IPS-11a (cell line): Measurements from ENCODE around the gene HOXA11.

Source experiments
- H3K4me3 ChIP-seq: one replicate; pipeline ENCODE4 v1.5.1; 2013; ENCODE audit warnings: low read depth, low read length, control low read depth

HOXA11 gene

DNA sequence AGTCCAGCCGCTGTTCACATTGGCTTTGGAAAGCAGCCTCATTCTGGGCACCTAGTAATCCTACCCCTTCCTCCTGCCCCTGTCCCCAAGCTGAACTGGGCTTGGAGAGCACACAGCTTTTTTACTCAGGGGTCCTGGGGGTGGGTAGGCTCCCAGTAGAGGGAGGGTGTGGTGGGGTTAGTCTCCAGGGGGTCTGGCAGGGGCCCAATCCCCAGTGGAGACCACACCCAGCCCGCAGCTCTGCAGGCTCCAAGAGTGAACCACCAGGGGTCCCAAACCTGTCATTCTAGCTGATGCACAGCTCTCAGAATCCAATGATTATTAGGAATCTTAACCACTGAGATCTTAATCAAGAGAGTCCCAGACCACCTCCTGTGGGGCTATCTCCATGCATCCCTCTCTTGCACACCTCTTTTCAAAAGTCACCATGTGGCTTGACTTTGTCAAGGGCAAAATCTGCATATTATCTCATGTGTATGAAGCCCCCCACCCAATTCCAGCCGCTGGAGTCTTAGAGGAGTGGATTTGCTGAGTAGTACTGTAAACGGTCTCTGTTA is 2.7 kb downstream of the HOXA11 start:
- no peak overlapping the region for H3K4me3 ChIP-seq

DNA sequence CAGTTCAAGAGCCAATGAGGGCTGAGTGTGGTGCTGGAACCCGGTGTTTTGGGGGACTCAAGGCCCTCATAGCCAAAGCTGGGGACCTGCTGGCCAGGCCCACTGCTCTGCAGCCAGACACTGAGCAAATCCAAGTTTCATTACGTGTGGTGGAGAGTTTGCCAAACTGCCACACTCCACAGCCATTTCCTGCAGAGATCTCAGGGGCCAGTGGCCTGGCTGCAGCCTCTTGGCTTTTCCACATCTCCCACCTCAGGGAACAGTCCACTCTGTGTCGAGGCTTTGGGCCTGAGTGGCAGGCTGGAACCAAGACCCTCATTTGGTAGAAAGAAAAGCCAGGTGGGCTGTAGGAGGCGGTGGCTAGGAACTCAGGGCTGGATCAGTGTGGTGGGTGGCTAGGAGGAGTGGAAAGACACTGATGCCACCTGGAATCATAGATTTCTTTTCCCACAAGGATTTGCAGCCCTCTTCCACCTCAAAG is 3.2 kb downstream of the HOXA11 start:
- H3K4me3 ChIP-seq = no peak overlapping the region

DNA sequence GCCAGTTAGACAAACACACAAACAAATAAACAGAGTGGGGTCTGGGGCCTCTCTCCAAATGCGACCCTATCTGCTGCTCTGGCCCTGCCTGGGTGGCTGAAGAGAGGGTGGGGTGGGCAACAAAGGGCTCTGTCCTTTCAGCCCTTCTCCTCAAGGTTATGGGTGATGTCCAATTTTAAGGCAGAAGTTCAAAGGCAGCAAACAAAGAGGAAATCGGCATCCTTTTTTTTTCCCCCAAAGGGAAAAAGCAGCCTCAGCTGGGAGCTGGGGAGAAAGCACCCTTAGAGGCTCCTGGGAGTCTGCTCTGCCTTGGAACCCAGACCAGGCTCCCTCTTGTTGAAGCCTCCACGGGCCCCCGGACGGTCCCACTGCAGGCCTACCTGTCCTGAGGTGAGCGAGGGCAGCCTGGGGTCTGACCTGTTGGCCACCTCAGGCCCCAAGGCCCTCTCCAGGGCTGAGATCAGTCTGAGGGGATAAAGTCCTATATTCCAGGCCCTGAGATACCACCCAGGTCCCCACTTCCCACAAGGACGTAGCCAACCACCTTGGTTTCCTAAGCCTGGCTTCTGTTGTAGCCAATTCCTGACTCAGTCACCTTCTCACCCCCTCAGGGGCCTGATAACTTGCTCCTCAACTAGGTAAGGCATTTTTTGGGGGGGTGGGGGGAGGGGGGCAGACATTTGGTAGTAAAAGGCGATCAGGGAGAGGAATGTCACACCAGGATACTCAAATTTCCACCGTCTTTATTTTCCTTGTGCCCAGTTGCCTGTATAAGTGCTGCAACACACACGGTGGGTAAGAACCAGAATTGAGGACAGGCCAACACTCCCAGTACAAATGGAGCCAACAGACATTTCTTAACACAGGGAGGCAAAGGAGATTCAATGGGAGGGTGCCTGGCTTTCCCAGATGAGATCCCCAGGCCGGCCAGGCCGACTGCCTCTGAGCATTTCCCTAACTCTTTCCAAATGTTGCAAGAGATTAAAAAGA is 4.3 kb downstream of the HOXA11 start:
- no peak overlapping the region for H3K4me3 ChIP-seq

DNA sequence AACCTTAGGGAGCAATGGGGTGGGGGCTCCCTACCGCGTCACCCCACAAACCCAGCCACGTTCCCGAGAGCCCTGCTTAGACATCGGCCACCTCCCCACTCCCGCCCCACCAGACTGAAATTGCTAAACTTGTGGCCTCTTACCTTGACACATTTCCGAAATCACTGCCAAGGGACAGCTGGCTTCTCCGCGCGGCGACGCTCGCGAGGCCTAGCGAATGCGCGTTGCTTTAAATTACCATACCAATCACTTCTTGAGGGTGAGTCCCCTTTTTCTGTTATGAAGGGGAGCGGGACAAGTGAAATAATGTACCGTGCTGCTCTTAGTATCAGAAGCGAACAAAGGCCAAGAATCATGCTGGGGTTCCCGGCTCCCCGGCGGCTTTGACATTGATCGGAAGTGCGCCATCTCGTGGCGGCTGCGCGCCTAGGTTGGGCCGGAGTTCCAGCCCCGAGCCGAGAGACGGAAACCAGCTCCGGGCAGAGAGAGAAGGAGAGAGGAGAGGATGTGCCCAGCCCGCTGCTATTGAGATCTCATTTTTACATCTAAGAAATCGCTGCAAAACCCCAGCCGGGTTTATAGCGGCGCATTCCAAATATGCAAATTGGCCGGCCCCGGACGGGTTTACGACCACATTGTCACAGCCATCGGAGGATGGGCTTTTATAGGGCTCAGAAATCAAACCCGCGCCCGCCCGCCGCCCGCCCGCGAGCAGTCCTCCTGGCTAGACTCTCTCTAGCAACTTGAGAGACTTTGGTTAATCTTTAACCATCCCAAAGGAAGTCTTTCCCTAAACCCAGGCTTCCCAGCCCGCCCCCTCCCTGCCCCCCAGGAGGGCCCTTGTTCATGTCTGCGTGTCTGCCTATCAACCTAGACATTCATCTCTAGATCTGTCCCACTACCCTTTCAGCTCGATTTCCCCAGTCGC is 5.3 kb downstream of the HOXA11 start:
- H3K4me3 ChIP-seq = no peak overlapping the region

DNA sequence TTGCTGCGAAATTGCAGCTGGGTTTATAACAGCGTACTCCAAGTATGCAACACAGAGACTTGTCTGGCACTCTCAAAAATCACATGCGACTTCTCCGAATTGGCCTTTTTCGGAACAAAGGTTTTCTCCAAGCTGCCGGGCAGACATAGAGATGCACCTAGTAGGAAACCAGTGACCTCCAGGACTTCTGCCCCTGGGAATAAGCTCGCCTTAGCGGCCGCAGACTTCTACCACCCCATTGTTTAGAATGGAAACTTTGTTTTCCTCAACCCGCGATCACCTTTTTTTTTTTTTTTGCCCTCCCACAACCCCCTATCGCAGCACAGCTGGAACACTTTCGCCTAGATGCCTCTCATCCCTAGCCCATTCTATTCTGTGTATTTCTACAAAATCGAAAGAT is 6.0 kb downstream of the HOXA11 start:
- H3K4me3 ChIP-seq = no peak overlapping the region

DNA sequence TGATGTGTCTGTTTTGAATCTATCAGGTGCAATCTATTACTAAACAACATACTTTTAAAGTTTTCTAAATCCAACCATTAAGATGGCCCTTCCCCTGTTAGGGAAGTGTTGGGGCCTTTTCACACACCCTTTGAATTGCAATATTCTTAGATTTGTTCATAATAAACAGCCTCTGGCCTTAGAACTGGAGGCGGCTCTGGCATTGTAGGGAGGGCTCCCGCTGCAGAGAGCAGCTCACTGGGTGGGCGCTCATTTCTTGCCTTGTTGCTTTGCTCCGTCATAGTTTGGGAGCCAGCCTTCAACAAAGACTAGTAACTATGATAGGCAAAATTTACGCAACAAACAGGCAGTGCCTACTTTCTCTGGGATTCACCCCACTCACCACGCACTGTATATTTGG is 6.7 kb downstream of the HOXA11 start:
- no peak overlapping the region for H3K4me3 ChIP-seq

DNA sequence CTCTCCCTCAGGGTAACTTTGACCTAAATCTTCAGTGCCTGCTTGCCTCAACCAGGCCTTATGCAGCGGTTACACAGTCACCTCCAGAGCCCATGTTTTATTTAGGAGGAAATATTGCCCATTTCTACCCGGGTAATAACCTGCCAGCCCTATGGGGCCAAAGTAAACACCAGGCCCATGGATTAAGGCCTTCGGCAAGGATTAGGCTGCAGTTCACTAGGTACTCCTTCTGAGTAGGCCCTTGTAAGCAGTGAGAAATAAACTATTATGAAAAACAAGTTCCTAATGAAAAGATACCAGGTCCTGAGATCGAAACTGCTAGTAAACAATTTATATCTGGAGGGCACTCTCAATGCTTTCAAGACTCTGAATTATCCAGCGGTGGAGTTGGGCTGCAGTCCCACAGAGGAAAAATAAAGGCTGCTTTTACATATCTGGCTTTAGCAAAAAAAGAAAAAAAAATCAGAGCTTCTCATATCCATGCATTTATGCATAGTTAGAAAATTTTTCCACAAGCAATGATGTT is 7.2 kb downstream of the HOXA11 start:
- no peak overlapping the region for H3K4me3 ChIP-seq

DNA sequence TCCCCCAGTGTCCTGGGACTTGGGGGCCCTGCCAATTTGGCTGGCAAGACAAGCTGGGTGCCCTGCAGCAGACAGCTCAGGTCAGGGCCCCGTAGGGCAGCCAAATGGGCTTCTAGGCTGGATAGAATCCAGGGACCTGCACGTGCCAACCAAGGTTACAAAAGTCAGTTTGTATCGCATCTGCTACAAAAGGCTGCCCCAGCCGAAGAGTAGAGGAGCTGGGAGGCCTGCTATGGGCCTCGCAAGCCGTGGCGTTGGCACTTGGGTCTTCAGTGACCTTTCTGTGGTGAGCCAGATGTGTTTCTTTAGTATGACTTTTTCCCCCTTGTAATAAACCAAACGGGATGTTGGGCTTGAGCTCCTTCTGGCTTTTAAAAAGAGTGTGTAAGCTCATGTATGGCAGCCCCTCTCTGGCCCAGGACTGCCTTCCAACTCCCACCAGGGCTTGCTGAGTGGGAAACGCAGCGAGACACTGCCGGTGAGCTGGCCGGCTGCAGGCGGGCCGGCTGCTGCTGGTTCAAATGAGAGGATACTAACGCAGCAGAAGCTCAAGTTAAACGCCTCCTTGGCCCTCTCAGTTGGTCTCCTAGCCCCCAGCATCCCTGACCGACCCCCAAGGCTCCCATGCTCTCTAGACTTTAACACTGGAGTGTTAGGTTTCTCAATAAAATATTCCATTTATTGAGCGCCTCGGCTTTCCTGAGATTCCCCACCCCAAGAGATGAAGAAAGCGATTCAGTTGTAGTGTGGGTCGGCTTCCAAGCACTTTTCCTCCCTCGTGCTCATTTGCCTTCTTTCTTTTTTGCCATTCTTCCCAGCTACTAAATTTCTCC is 7.9 kb downstream of the HOXA11 start:
- H3K4me3 ChIP-seq = no peak overlapping the region

DNA sequence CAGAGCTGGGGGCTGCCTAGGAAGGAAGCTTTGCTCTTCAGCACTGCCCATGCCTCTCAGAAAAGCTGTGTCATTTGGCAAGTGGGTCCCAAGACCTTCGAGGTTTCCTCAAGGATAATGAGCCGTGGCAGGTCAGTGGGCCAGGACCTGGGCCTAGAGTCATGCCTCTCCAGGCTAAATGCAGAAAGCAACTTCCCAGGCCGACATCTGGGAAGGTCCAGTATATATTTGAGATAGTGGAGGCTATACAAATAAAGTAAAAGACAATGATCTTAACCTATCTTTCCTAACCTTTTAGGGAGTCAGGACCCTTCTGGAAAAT is 8.5 kb downstream of the HOXA11 start:
- H3K4me3 ChIP-seq = no peak overlapping the region

DNA sequence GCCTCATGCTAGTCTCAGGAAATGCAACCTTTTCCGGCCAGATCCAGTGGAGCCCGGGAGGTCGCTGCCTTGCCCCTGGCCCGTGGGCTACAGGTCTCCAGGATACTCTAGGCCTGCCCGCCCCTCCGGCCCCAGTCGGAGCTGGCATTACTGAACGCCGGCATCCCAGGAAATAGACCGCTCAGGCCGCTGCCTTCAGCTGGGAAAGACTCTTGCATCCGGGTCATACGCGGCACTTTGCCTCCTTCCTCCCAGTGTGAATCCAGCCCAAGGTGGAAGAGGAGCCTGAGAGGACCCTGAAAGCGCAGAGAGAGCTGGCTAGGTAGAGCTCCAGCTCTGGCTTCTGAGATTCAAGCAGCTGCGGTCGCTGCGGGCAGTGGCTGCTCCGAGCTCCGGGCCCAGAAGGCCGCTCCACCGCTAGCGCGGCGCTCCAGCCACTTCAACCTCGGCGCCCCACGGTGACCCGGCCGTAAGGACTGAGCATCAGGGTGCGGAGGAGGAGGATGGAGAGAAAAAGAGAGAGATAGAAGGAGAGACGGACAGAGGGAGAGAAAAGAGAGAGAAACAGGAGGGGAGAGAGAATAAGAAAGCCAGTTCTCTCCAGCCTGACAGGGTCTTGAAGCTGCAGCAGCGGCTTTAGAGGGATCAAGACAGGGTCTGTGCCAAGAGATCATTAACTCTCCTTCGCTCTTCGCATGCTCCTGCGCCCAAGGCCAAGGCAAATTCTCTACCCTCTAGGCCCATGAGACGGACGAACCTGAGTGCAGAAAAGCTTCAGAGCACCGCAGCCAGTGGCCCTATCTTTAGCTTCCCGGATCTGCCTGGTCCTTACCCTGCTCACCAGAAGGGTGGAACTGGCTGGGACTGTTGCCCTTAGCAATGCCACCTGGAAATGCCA is 9.2 kb downstream of the HOXA11 start:
- H3K4me3 ChIP-seq = no peak overlapping the region

DNA sequence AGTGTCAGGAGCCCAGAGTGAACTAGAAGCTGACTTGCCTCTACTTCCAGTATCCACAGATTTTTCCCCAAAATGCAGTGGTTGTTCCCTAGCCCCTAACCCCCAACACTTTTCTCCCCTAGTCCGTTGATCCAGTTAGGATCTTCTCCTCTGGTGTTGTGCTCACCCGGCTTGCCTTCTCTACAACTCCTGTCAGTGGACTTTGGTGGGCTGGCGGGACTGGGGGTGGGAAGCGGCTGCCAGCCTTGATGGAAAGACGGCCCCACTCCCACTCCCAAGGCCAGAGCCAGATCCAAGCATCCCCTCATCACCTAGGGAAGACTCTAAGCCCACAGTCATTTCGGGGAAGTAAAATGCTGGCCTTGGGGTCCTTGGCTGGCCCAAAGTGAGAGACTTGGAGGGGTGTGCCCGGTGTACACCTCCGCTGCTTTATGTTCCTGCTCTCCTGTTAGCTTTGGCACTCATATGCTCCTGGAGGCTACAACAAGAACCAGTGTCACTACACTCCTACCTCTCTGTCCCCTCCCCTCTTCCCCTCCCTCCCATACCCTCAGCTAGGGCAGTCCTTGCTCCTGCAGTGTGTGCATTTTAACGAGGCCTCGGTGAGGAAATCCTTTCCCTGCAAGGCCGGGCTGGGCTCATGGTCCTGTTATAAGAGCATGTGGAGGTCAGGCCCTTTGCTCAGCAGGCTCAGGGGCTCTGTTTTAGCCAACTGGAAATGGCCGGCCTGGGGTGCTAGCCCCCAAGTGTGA is 10.0 kb downstream of the HOXA11 start:
- no peak overlapping the region for H3K4me3 ChIP-seq

DNA sequence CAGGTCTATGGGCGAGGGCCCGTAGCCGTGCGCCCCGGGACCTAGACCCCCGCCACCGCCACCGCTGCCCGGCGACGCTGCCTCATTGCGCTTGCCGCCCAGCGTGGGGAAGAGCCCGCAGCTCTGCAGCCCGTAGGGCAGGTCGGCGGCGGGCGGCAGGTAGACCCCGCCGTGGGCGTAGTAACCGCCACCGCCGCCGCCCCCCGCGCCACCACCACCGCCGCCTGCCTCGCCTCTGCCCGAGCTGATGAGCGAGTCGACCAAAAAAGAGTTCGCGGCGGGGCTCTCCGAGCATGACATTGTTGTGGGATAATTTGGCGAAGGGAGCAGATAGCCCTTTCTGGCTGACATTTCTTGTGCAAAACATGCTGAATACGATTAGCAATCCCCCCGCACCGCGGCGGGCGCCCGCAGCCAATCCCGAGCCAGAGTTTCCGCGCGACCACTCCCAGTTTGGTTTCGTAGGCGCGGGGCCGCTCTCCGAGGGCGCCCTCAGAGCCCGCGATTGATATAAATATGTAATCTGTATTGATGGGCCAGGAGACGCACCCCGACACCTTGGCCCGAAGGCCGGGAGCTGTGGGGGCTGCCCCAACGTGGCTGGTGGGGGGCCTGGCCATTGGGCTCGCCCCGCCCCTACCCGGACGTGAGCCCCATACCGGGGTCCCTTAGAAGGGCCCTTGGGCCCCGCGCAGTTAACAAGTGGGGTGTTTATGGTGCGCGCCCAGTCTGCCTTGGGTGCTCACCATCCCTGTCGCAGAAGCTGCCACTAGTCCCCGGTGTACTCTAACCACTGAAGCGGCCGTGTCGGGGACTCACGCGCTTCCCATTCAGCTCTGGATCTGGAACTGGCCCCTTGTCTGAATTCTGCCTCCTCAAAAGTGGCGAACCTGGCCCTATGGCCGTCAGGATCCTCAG is 10.8 kb downstream of the HOXA11 start, which contains the start of gene HOXA10:
HOXA10 (minus strand) TSS at position 365 of the 918 bp plus-strand sequence; CDS start at position 351, 14 bp downstream.
- no peak within 1 kb of the TSS for H3K4me3 ChIP-seq

DNA sequence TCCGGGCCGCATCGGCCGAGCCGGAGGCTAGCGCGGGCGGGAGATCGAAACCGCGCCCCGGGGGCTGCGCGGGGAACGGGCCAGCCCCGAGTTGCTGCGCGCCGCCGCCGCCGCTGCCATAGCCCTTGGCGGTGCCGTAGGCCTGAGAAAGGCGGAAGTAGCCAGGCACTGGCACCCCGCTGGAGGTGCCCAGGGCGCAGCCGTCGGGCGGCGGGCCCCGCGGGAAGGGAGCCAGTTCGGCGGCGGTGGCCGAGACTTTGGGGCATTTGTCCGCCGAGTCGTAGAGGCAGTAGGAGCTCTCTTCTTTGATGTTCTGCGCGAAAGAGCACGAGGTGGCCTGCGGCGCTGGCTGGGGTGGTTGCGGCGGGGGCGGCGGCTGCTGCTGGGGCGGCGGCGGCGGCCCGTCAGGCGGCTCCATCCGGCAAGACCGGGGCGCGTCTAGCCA is 11.5 kb downstream of the HOXA11 start:
- H3K4me3 ChIP-seq = no peak overlapping the region

DNA sequence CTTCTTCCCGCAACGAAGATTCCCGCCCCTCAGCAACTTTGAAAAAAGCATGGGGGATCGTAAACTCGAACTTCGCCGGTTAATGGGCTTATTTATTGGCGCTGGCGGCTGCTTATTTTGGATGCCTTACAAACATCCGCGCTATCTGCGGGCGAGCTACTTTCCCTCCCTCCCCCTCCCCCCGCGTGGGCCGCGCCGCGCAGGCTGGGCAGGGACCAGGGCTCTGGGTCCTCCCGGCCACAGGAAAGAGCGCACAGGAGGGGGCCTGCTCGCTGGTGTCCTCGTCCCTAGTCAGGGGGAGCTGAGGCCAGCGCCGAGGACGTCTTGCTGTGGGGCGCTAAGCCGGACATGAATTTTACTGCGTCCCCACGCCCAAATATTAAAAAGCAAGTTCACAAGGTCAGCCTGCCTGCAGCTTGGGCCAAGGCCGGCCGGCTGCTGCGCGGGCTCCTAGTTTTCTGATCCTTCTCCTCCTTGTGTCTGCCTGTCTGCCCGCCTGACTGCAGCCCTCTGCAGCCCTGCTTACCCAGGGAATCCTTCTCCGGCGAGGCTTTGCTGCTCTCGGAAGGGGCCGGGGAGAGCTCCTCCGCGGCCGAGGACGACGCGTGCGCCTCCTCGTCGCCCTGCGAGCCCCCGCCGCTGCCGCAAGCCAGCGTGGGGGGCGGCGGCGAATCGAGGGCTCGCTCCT is 12.1 kb downstream of the HOXA11 start:
- H3K4me3 ChIP-seq = no peak overlapping the region

DNA sequence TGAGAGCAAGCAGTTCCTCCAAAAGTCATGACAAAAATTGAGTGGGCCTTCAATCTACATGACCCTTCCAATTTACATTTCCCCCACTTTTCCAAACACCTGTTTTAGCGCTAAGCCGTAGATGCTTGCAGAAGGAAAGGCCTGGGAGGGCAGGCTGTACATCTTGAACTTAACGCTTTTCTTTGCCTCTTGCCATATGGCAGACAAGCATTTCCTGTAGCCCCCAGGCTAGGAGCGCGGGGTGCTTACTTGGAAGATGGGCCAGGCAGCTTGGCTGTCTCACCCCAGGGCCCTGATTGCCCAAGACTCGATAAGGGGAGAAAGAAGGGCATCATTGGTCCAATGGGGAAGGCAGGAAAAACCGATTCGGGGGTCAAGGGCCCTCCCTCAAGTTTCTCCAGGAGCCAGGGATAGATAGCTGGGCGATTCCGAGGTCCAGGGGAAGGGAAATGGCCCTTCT is 12.7 kb downstream of the HOXA11 start:
- H3K4me3 ChIP-seq = no peak overlapping the region

DNA sequence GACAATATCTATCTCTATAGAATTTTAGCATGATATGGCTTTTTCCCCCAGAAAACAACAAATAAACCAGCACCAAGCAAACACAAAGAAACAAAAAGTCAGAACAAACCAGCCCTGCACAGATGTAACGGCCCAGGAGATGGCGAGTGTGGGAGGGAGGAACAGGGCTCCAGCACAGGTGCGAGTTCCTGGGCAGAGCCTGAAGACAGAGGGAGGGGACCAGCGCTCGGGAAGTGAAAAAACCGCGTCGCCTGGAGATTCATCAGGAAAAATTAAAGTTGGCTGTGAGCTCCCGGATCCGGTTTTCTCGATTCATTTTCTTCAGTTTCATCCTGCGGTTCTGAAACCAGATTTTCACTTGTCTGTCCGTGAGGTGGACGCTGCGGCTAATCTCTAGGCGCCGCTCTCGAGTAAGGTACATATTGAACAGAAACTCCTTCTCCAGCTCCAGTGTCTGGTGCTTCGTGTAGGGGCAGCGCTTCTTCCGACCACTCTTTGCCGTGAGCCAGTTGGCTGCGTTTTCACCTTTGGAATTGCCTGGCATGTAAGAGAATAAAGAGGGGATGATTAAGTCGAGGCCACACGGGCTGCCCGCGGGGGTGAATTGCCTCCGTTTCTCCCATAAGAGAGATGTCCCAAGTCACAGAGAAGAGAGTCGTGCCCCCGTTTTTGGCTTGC is 13.3 kb downstream of the HOXA11 start:
- no peak overlapping the region for H3K4me3 ChIP-seq
